Activated T-helper 17 cell treated with anti-CD3 and anti-CD28 coated beads, Interleukin-2, amount 50 U/mL, for 72 hours (primary cell): ENCODE results near the gene ZBTB11. TPM values are rescaled to one million over a fixed set of nuclear protein-coding genes. Genes with fewer than 3 reads are reported as not detected.

Experiments
- ATAC-seq: fragments of 150-1000 bp; cut with Tn5 transposase; replicated peaks from 2 replicates; pipeline ENCODE4 v1.10.0; 2021; ENCODE audit warnings: mild to moderate bottlenecking, moderate library complexity
- H3K27ac Mint-ChIP-seq: one replicate; pipeline ENCODE4 v1.8.0; 2022; ENCODE audit warnings: mixed read lengths
- H3K27me3 Mint-ChIP-seq: one replicate; pipeline ENCODE4 v1.8.0; 2022; ENCODE audit warnings: mixed read lengths
- H3K36me3 Mint-ChIP-seq: one replicate; pipeline ENCODE4 v1.8.0; 2022; ENCODE audit warnings: low read depth, mild to moderate bottlenecking, mixed read lengths
- H3K4me1 Mint-ChIP-seq: one replicate; pipeline ENCODE4 v1.8.0; 2022; ENCODE audit warnings: mixed read lengths
- H3K4me3 Mint-ChIP-seq: one replicate; pipeline ENCODE4 v1.8.0; 2022; ENCODE audit warnings: mild to moderate bottlenecking, mixed read lengths
- H3K9me3 Mint-ChIP-seq: one replicate; pipeline ENCODE4 v1.8.0; 2022; ENCODE audit warnings: mixed read lengths
- total RNA-seq, 2 donors: library from RNA; stranded (reverse); gene quantifications; one replicate each; pipeline ENCODE4 v1.2.3, GENCODE V29; 2022

The ZBTB11 gene
- total RNA-seq, 2 donors from 2014 or later: 30.0 to 33.5 TPM

- peak overlapping the region; percentile 93 for H3K4me3 Mint-ChIP-seq
- peaks cover 19% of the 10 kb centered on the region for H3K4me1 Mint-ChIP-seq
- peak overlapping the region; percentile 96 for H3K27ac Mint-ChIP-seq
- no peaks in the 10 kb centered on the region for H3K9me3 Mint-ChIP-seq
- no peak for ATAC-seq
- peaks cover 79% of the 10 kb centered on the region for H3K36me3 Mint-ChIP-seq
- no peaks in the 10 kb centered on the region for H3K27me3 Mint-ChIP-seq
These were observed 729 bp upstream of the ZBTB11 start for GRCh38 chr3:101677436-101678286.

- Mint-ChIP-seq H3K4me1 (peaks cover 22% of the 10 kb centered on the region), H3K4me3 (peak overlapping the region; percentile 93), H3K27ac (peak overlapping the region; percentile 96), H3K9me3 (no peaks in the 10 kb centered on the region), H3K27me3 (no peaks in the 10 kb centered on the region), H3K36me3 (peaks cover 79% of the 10 kb centered on the region)
- ATAC-seq: peak; percentile 91
These were observed 642 bp downstream of the ZBTB11 start for GRCh38 chr3:101676216-101676764.

GRCh38 chr3:101675709-101676215, 1.2 kb downstream of the ZBTB11 start:
- Mint-ChIP-seq H3K27ac (peak overlapping the region; percentile 96), H3K9me3 (no peaks in the 10 kb centered on the region), H3K4me1 (peaks cover 23% of the 10 kb centered on the region), H3K27me3 (no peaks in the 10 kb centered on the region), H3K4me3 (peak overlapping the region; percentile 93), H3K36me3 (peaks cover 79% of the 10 kb centered on the region)
- ATAC-seq: no peak

- no peak for ATAC-seq
- Mint-ChIP-seq H3K27me3 (no peaks in the 10 kb centered on the region), H3K9me3 (no peaks in the 10 kb centered on the region), H3K4me1 (peaks cover 24% of the 10 kb centered on the region), H3K4me3 (peak overlapping the region; percentile 93), H3K27ac (no peak overlapping the region), H3K36me3 (peaks cover 79% of the 10 kb centered on the region)
These were observed 2.4 kb downstream of the ZBTB11 start for GRCh38 chr3:101674518-101674917.

GRCh38 chr3:101673953-101674352, 3.0 kb downstream of the ZBTB11 start:
- no peak for ATAC-seq
- H3K4me1 Mint-ChIP-seq: peaks cover 24% of the 10 kb centered on the region
- no peaks in the 10 kb centered on the region for H3K27me3 Mint-ChIP-seq
- peak overlapping the region; percentile 72 for H3K27ac Mint-ChIP-seq
- peak overlapping the region; percentile 93 for H3K4me3 Mint-ChIP-seq
- peaks cover 83% of the 10 kb centered on the region for H3K36me3 Mint-ChIP-seq
- H3K9me3 Mint-ChIP-seq: no peaks in the 10 kb centered on the region

- no peak for ATAC-seq
- H3K27me3 Mint-ChIP-seq: no peaks in the 10 kb centered on the region
- H3K4me3 Mint-ChIP-seq: no peak overlapping the region
- H3K27ac Mint-ChIP-seq: peak overlapping the region; percentile 34
- peaks cover 92% of the 10 kb centered on the region for H3K36me3 Mint-ChIP-seq
- H3K4me1 Mint-ChIP-seq: peaks cover 19% of the 10 kb centered on the region
- H3K9me3 Mint-ChIP-seq: no peaks in the 10 kb centered on the region
These were observed 5.9 kb downstream of the ZBTB11 start for GRCh38 chr3:101671014-101671413.

- Mint-ChIP-seq H3K27ac (no peak overlapping the region), H3K36me3 (peaks cover 94% of the 10 kb centered on the region), H3K4me3 (no peak overlapping the region)
These were observed 9.1 kb downstream of the ZBTB11 start for GRCh38 chr3:101667844-101668243.

GRCh38 chr3:101667331-101667730, 9.6 kb downstream of the ZBTB11 start:
- Mint-ChIP-seq H3K4me3 (no peak overlapping the region), H3K36me3 (peaks cover 94% of the 10 kb centered on the region), H3K4me1 (peaks cover 9% of the 10 kb centered on the region), H3K9me3 (no peaks in the 10 kb centered on the region), H3K27me3 (no peaks in the 10 kb centered on the region), H3K27ac (no peak overlapping the region)
- ATAC-seq: no peak

More at GRCh38 chr3:101667844-101668243, 9.1 kb downstream of the ZBTB11 start:
- no peak for ATAC-seq
- H3K27me3 Mint-ChIP-seq: no peaks in the 10 kb centered on the region
- no peaks in the 10 kb centered on the region for H3K9me3 Mint-ChIP-seq
- H3K4me1 Mint-ChIP-seq: peaks cover 15% of the 10 kb centered on the region

GRCh38 chr3:101665851-101666250, 11.1 kb downstream of the ZBTB11 start:
- no peak overlapping the region for H3K27ac Mint-ChIP-seq
- ATAC-seq: no peak
- H3K4me1 Mint-ChIP-seq: peaks cover 5% of the 10 kb centered on the region
- no peak overlapping the region for H3K4me3 Mint-ChIP-seq
- H3K36me3 Mint-ChIP-seq: peaks cover 94% of the 10 kb centered on the region
- H3K9me3 Mint-ChIP-seq: no peaks in the 10 kb centered on the region
- H3K27me3 Mint-ChIP-seq: no peaks in the 10 kb centered on the region

- Mint-ChIP-seq H3K4me3 (no peak overlapping the region), H3K36me3 (peaks cover 94% of the 10 kb centered on the region), H3K27ac (no peak overlapping the region), H3K4me1 (peaks cover 4% of the 10 kb centered on the region), H3K27me3 (no peaks in the 10 kb centered on the region), H3K9me3 (no peaks in the 10 kb centered on the region)
- no peak for ATAC-seq
These were observed 11.6 kb downstream of the ZBTB11 start for GRCh38 chr3:101665357-101665756.

- Mint-ChIP-seq H3K27me3 (no peaks in the 10 kb centered on the region), H3K27ac (no peak overlapping the region), H3K4me1 (peaks cover 4% of the 10 kb centered on the region), H3K36me3 (peaks cover 100% of the 10 kb centered on the region), H3K9me3 (no peaks in the 10 kb centered on the region), H3K4me3 (no peak overlapping the region)
- no peak for ATAC-seq
These were observed 16.2 kb downstream of the ZBTB11 start for GRCh38 chr3:101660714-101661113.

- H3K4me3 Mint-ChIP-seq: no peak overlapping the region
- ATAC-seq: no peak
- peaks cover 100% of the 10 kb centered on the region for H3K36me3 Mint-ChIP-seq
- H3K27me3 Mint-ChIP-seq: no peaks in the 10 kb centered on the region
- H3K27ac Mint-ChIP-seq: no peak overlapping the region
- H3K9me3 Mint-ChIP-seq: no peaks in the 10 kb centered on the region
- no peaks in the 10 kb centered on the region for H3K4me1 Mint-ChIP-seq
These were observed 20.3 kb downstream of the ZBTB11 start for GRCh38 chr3:101656651-101657050.

GRCh38 chr3:101646726-101647125, 30.2 kb downstream of the ZBTB11 start:
- ATAC-seq: no peak

GRCh38 chr3:101643861-101644613, 32.9 kb downstream of the ZBTB11 start:
- H3K36me3 Mint-ChIP-seq: peaks cover 10% of the 10 kb centered on the region
- no peaks in the 10 kb centered on the region for H3K9me3 Mint-ChIP-seq
- H3K27me3 Mint-ChIP-seq: no peaks in the 10 kb centered on the region
- peaks cover 21% of the 10 kb centered on the region for H3K4me1 Mint-ChIP-seq
- peak; percentile 93 for ATAC-seq
- peak overlapping the region; percentile 87 for H3K27ac Mint-ChIP-seq
- H3K4me3 Mint-ChIP-seq: peak overlapping the region; percentile 67

More at GRCh38 chr3:101646726-101647125, 30.2 kb downstream of the ZBTB11 start:
- Mint-ChIP-seq H3K27me3 (no peaks in the 10 kb centered on the region), H3K4me3 (no peak overlapping the region), H3K36me3 (peaks cover 37% of the 10 kb centered on the region), H3K4me1 (peaks cover 21% of the 10 kb centered on the region), H3K27ac (peak overlapping the region; percentile 48), H3K9me3 (no peaks in the 10 kb centered on the region)
